OCI-LY1 (cell line): Measurements from ENCODE around the gene UBALD2.

ENCODE experiments used
- EZH2 ChIP-seq: fragments of 200-600 bp; sonication (generic), shearing (Covaris generic); IDR thresholded peaks from 2 replicates; pipeline ENCODE4 v1.8.0; 2017; ENCODE audit warnings: borderline replicate concordance, mixed run types, mild to moderate bottlenecking, antibody characterized with exemption, low read length, moderate library complexity, mixed read lengths
- TF ChIP-seq, protein P1 (sequence below): fragments of 200-600 bp; sonication (generic), shearing (Covaris generic); IDR thresholded peaks from 2 replicates; pipeline ENCODE4 v1.5.1; 2017; ENCODE audit warnings: mild to moderate bottlenecking, antibody characterized with exemption, low read length, moderate library complexity, mixed read lengths

DNA sequence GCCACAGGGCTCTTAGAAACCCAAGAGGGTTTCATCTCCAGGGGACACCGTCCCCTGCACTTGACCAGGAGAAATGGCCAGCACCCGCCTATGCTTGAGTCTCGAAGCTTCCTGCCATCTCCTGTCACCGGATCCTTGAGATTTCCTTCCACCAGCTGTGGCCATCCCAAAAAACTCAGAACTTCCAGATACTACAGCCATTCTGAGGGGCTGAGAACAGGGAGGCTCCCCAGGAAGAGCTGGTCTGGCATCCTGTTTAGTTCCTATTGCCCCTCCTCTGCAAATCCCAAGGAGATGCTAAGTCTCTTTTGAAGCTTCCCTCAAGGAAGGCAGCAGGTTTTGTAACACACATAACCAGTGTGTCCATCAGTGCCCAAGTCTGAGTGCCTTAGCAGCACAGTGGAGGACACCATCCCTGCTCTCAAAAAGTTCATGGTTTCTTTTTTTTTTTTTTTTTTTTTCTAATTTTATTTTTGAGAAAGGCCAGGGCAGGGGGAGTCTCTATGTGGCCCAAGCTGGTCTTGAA, 2.0 kb downstream of the UBALD2 start:
- TF ChIP-seq, protein P1, sequence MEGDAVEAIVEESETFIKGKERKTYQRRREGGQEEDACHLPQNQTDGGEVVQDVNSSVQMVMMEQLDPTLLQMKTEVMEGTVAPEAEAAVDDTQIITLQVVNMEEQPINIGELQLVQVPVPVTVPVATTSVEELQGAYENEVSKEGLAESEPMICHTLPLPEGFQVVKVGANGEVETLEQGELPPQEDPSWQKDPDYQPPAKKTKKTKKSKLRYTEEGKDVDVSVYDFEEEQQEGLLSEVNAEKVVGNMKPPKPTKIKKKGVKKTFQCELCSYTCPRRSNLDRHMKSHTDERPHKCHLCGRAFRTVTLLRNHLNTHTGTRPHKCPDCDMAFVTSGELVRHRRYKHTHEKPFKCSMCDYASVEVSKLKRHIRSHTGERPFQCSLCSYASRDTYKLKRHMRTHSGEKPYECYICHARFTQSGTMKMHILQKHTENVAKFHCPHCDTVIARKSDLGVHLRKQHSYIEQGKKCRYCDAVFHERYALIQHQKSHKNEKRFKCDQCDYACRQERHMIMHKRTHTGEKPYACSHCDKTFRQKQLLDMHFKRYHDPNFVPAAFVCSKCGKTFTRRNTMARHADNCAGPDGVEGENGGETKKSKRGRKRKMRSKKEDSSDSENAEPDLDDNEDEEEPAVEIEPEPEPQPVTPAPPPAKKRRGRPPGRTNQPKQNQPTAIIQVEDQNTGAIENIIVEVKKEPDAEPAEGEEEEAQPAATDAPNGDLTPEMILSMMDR = no peak
- TF ChIP-seq EZH2 = no peak
